NCI-H446 (cell line): Measurements from ENCODE around the gene SLC37A1.

ENCODE experiments used
- DNase-seq, 2 experiments: peaks; one replicate each; lab custom pipeline; 2025; lab: John Stamatoyannopoulos, UW

Gene SLC37A1

GRCh38 chr21:42562816-42563215 is 49.2 kb downstream of the SLC37A1 start:
- no peak for DNase-seq

GRCh38 chr21:42563261-42563660 is 49.6 kb downstream of the SLC37A1 start:
- DNase-seq: no peak

- DNase-seq: no peak
Observed at GRCh38 chr21:42563686-42564085, 50.0 kb downstream of the SLC37A1 start.

- no peak for DNase-seq
Observed at GRCh38 chr21:42564561-42564971, 50.9 kb downstream of the SLC37A1 start.

GRCh38 chr21:42565206-42565810 is 51.7 kb downstream of the SLC37A1 start:
- DNase-seq: no peak

- no peak for DNase-seq
Observed at GRCh38 chr21:42565886-42566523, 52.4 kb downstream of the SLC37A1 start.

- no peak for DNase-seq
Observed at GRCh38 chr21:42566524-42567213, 53.0 kb downstream of the SLC37A1 start.

GRCh38 chr21:42567214-42567555 is 53.5 kb downstream of the SLC37A1 start:
- DNase-seq: no peak

- DNase-seq: no peak
Observed at GRCh38 chr21:42567861-42568260, 54.2 kb downstream of the SLC37A1 start.

- no peak for DNase-seq
Observed at GRCh38 chr21:42568376-42568775, 54.7 kb downstream of the SLC37A1 start.

- no peak for DNase-seq
Observed at GRCh38 chr21:42568866-42569731, 55.4 kb downstream of the SLC37A1 start.

GRCh38 chr21:42569732-42570301 is 56.2 kb downstream of the SLC37A1 start:
- DNase-seq: no peak

GRCh38 chr21:42570362-42570761 is 56.7 kb downstream of the SLC37A1 start:
- DNase-seq: no peak

GRCh38 chr21:42570841-42571387 is 57.3 kb downstream of the SLC37A1 start:
- no peak for DNase-seq

- no peak for DNase-seq
Observed at GRCh38 chr21:42571391-42572150, 57.9 kb downstream of the SLC37A1 start.

- DNase-seq: no peak
Observed at GRCh38 chr21:42572906-42573495, 59.3 kb downstream of the SLC37A1 start.

- no peak for DNase-seq
Observed at GRCh38 chr21:42574234-42575027, 60.8 kb downstream of the SLC37A1 start.

- DNase-seq: no peak
Observed at GRCh38 chr21:42575111-42575510, 61.5 kb downstream of the SLC37A1 start.

- DNase-seq: no peak
Observed at GRCh38 chr21:42576639-42577038, 63.0 kb downstream of the SLC37A1 start.

GRCh38 chr21:42578034-42578433 is 64.4 kb downstream of the SLC37A1 start:
- DNase-seq: no peak
